ENCODE measurements around the gene FBXO36.

- TF ChIP-seq POLR2A (IDR thresholded peaks at IDR 0.05) (no peak), POLR2AphosphoS5 (IDR thresholded peaks at IDR 0.05) (no peak)
- TF ChIP-seq, protein P1, sequence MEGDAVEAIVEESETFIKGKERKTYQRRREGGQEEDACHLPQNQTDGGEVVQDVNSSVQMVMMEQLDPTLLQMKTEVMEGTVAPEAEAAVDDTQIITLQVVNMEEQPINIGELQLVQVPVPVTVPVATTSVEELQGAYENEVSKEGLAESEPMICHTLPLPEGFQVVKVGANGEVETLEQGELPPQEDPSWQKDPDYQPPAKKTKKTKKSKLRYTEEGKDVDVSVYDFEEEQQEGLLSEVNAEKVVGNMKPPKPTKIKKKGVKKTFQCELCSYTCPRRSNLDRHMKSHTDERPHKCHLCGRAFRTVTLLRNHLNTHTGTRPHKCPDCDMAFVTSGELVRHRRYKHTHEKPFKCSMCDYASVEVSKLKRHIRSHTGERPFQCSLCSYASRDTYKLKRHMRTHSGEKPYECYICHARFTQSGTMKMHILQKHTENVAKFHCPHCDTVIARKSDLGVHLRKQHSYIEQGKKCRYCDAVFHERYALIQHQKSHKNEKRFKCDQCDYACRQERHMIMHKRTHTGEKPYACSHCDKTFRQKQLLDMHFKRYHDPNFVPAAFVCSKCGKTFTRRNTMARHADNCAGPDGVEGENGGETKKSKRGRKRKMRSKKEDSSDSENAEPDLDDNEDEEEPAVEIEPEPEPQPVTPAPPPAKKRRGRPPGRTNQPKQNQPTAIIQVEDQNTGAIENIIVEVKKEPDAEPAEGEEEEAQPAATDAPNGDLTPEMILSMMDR (IDR thresholded peaks at IDR 0.05): no peak
Observed at GRCh38 chr2:229943770-229944449, 21.6 kb downstream of the FBXO36 start.
